GM21576 (cell line): Measurements from ENCODE around the gene MYO9A.
"Not testable (repeated sequence)": the region's sequence is repeated elsewhere in the genome, so short reads cannot be mapped to it uniquely, and the experiment has no call there.

ENCODE experiments used
- ATAC-seq: cut with Tn5 transposase; IDR thresholded peaks from one replicate; pipeline ENCODE4 v1.9.1; 2021; ENCODE audit warnings: mild to moderate bottlenecking, moderate library complexity; ENCODE audit not compliant: unreplicated experiment

MYO9A gene

DNA sequence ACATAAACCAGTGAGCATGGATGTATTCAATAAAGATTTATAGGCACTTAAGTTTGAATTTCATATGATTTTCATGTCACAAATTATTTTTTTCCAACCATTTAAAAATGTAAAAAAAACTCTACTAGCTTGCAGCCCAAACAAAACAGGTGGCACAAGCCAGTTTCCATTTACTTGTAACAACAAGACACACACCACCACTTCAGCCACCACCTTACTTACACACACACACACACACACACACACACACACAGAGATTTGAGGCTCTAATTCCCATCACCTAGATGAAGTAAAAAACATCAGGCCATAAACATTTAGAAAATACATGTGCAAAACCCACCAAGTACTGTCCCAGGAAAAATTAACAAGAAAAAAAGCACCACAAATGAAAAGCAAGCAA lies 25.3 kb downstream of the MYO9A start:
- no peak for ATAC-seq

- no peak for ATAC-seq
Measured at GRCh38 chr15:72092006-72092405, 25.9 kb downstream of the MYO9A start.

GRCh38 chr15:72086920-72087648 lies 30.9 kb downstream of the MYO9A start:
- ATAC-seq: no peak

GRCh38 chr15:72086010-72086697 lies 31.8 kb downstream of the MYO9A start:
- ATAC-seq: no peak

GRCh38 chr15:72082176-72082575 lies 35.8 kb downstream of the MYO9A start:
- ATAC-seq: no peak

GRCh38 chr15:72078887-72079286 lies 39.1 kb downstream of the MYO9A start:
- no peak for ATAC-seq

- ATAC-seq: no peak
Measured at GRCh38 chr15:72077950-72078349, 40.0 kb downstream of the MYO9A start.

DNA sequence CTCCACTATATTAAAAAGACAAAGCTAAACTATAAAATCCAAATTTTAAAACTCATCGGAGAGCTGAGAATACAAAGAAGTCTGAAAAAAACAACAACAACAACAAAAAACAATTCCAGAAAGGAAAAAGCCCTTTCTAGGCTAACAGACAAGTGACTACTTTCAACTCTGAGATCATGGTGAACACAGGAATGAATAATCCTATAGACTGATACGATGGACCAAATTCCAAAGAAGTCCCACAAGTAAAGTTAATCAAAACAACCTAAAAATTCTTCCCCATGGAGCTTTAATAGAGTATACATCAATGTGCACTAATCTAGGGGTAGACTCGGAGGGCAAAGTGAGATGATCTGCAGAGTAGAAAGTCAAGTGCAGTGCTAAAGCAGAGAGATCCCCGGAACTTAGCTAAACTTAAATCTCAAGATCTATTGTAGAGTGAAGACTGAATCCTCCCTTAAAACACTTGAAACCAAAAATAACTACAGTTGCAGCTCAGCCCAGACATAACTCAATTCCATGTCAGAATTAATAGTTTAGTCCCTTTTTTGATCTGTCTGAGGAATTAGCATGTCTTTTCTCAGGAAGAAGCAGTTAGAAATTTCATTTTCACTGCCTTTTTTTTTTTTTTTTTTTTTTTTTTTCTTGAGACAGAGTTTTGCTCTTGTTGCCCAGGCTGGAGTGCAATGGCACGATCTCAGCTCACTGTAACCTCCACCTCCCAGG lies 43.5 kb downstream of the MYO9A start:
- ATAC-seq: no peak

GRCh38 chr15:72071448-72071825 lies 46.5 kb downstream of the MYO9A start:
- ATAC-seq: not testable (repeated sequence)

- no peak for ATAC-seq
Measured at GRCh38 chr15:72070817-72071447, 47.0 kb downstream of the MYO9A start.

GRCh38 chr15:72068856-72069255 lies 49.1 kb downstream of the MYO9A start:
- no peak for ATAC-seq

GRCh38 chr15:72065801-72066200 lies 52.1 kb downstream of the MYO9A start:
- no peak for ATAC-seq

- ATAC-seq: no peak
Measured at GRCh38 chr15:72063186-72063585, 54.8 kb downstream of the MYO9A start.

DNA sequence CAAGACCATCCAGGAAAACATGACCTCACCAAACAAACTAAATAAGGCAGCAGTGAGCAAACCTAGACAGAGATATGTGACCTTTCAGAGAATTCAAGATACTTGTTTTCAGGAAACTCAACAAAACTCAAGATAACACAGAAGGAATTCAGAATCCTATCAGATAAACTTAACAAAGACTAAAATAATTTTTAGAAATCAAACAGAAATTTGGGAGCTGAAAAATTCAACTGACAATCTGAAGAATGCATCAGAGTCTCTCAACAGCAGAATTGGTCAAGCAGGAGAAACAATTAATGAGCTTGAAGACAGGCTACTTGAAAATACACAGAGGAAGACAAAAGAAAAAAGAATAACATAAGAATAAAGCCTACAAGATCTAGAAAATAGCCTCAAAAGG lies 55.6 kb downstream of the MYO9A start:
- ATAC-seq: no peak

- no peak for ATAC-seq
Measured at GRCh38 chr15:72060687-72061250, 57.2 kb downstream of the MYO9A start.

DNA sequence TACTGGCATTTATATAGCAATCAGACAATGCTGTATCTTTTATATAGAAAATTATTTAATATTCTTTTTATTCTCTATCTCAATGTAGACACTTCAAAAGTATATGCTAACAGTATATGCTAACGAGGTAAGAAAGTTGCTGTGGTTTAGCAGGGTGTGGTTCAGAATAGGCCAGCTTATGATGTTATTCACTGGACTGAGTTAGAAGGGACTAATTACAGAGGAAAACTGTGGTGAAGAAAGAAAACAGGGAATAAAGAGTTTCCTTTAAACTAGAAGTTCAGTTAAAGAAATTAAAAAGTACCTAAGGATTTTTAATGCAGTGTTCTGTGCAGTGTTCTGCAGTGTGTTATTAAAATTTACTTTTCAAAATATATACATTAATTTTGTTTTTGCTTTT lies 59.4 kb downstream of the MYO9A start:
- no peak for ATAC-seq

DNA sequence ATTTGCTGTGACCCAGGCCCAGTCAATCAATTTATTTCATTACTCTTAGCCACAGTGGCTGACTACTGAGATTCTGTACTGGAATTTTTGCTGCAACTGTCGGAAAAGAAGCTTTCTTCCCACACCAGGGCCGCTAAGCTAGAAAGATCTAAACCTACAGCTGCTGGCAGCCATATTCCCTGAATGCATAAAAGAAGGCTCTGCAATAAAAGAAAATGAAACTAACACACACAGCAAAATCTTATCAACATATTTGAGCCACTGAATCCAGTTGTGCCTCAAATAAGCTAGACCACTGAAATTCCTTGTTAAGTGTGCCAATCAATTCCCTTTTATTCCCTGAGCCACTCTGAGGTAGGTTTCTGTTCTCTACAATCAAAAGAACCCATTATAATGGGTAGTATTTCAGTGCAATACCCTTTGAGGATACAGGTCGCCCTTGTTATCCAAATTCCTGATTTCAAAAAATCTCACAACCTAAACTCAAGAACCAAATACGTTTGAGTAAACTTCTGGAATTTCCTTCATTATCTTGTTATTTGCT lies 60.3 kb downstream of the MYO9A start:
- no peak for ATAC-seq

DNA sequence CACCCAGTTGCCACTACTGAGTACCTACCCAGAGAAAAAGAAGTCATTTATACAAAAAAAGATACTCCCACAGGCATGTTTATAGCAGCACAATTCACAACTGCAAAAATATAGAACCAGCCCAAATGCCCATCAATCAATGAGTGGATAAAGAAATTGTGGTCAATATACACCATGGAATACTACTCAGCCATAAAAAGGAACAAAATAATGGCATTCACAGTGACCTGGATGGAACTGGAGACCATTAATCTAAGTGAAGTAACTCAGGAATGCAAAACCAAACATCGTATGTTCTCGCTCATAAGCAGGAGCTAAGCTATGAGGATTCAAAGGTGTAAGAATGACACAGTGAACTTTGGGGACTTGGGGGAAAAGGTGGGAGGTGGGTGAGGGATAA lies 61.7 kb downstream of the MYO9A start:
- ATAC-seq: not testable (repeated sequence)

GRCh38 chr15:72053297-72053696 lies 64.7 kb downstream of the MYO9A start:
- not testable (repeated sequence) for ATAC-seq

DNA sequence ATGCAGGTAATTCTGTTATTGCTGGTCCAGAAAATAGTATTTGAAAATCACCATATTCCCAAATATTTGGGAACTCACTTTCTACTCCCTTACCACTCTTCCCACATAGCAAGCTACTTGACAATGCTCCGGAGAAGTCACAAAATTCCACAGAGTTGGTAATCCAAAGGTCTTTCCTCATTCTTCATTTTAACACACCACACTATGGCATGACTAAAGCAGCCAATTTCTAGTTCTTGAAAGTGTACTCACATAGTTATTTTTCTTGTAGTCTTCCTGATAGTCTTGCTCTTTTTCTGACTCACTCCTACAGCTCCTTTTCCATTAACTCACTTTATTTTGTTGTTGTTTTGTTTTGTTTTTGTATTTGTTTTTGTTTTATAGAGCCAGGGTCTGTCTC lies 67.2 kb downstream of the MYO9A start:
- no peak for ATAC-seq

DNA sequence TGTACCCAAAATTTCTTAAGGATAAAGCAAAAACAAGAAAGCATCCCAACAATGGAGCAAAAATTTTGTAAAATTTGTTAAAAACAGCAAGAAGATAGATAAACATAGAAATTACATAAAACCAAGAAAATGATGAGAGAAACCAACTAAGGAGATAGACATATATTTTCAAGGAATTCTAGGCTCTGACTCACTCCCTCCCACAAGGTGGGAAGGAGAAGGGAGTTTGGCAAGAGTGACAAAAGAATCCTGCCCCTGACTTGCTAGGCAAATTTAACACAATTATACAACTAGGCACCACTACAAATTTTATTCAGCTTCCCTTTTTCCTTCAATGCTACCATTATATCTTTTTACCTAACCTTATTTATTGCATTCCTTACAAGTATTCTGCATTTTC lies 70.9 kb downstream of the MYO9A start:
- ATAC-seq: no peak
